Measurements from ENCODE around the gene FAM168A.

- TF ChIP-seq POLR2AphosphoS5 (IDR thresholded peaks at IDR 0.05) (no peak), CTCF (IDR thresholded peaks at IDR 0.05) (no peak), POLR2A (IDR thresholded peaks at IDR 0.05; ENCODE audit: low read depth) (no peak)
These were observed 187.3 kb downstream of the FAM168A start for GRCh38 chr11:73410627-73411026.

Data from esophagus muscularis mucosa (tissue), 3 donors.